Thymus (tissue), 11 donors: ENCODE measurements around the gene IFTAP. TPM values are rescaled to one million over a fixed set of nuclear protein-coding genes. Genes with fewer than 3 reads are reported as not detected.

Source experiments
- DNase-seq, 9 donors: peaks; one replicate each; pipeline ENCODE4 v3.0.0-alpha.2; 2013; ENCODE audit warnings: low spot score in 9 of 9, low read depth in 6 of 9, missing footprints in 1 of 9
- H3K27ac ChIP-seq, 2 donors: one replicate each; pipeline ENCODE4 v1.5.1; 2013; ENCODE audit warnings: control low read depth in 1 of 2, low read depth in 1 of 2, low read length in 1 of 2, mild to moderate bottlenecking in 1 of 2, moderate library complexity in 1 of 2
- H3K27me3 ChIP-seq, 2 donors: one replicate each; pipeline ENCODE4 v1.5.1; 2013; ENCODE audit warnings: low read length in 1 of 2; ENCODE audit not compliant: control insufficient read depth in 2 of 2, insufficient read depth in 1 of 2
- H3K36me3 ChIP-seq, 2 donors: one replicate each; pipeline ENCODE4 v1.5.1; 2013; ENCODE audit warnings: low read length in 1 of 2, mild to moderate bottlenecking in 1 of 2, moderate library complexity in 1 of 2; ENCODE audit not compliant: control insufficient read depth in 2 of 2, insufficient read depth in 2 of 2
- H3K4me1 ChIP-seq, 2 donors: one replicate each; pipeline ENCODE4 v1.5.1; 2013; ENCODE audit warnings: low read length in 2 of 2; ENCODE audit not compliant: control insufficient read depth in 2 of 2, insufficient read depth in 2 of 2
- H3K4me3 ChIP-seq, 2 donors: one replicate each; pipeline ENCODE4 v1.5.1; 2013; ENCODE audit warnings: low read length in 2 of 2, control low read depth in 1 of 2, mild to moderate bottlenecking in 1 of 2
- H3K9me3 ChIP-seq, 2 donors: one replicate each; pipeline ENCODE4 v1.5.1; 2013; ENCODE audit warnings: low read length in 1 of 2, mild to moderate bottlenecking in 1 of 2; ENCODE audit not compliant: control insufficient read depth in 2 of 2, insufficient read depth in 1 of 2
- WGBS: extraction: QIAGEN DNeasy Blood & Tissue Kit; methylation state at CpG from one replicate; pipeline ENCODE4 v1.1.7; 2013; 5-methylcytosine and 5-hydroxymethylcytosine counted together
- polyA plus RNA-seq: library from polyadenylated mRNA; stranded (reverse); fragments of 200-250 nt; gene quantifications from one replicate; pipeline ENCODE4 v1.2.3, GENCODE V29; 2013
- total RNA-seq: library from RNA; stranded (reverse); fragments of 120-200 nt; gene quantifications from one replicate; pipeline ENCODE4 v1.2.4, GENCODE V29; 2013
- donor health status: healthy.

The IFTAP gene
- total and polyA plus RNA-seq, 2 donors = 22.5 to 31.8 TPM

- H3K27ac ChIP-seq = no peak overlapping the region
- peaks cover 0 to 1% of the 10 kb centered on the region in 2 donors for H3K9me3 ChIP-seq
- no peak overlapping the region for H3K4me3 ChIP-seq
- peaks cover 4 to 14% of the 10 kb centered on the region in 2 donors for H3K36me3 ChIP-seq
- peaks cover 6 to 17% of the 10 kb centered on the region in 2 donors for H3K4me1 ChIP-seq
- peak in 1 of 9 donors; percentile 73 for DNase-seq
- no peaks in the 10 kb centered on the region for H3K27me3 ChIP-seq
Measured at GRCh38 chr11:36586543-36586942, 7.8 kb upstream of the IFTAP start.

DNA sequence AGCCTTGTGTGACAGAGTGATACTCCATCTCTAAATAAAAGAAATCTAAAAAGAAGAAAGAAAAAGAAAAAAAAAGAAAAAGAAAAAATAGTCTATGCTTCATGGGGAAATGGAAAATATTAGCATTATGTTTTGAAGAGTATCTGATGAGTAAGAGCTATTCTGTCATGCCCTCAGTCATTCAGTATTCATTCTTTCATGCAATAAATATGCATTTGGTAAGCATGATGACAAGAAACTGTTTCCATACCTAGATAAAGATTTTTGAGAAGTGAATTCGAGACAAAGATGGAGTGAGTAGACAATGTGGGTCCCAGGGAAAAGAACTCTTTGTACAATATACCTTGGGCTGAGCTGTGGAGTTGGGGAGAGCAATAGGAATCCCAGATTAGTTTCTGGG lies 6.2 kb upstream of the IFTAP start:
- peaks cover 3 to 22% of the 10 kb centered on the region in 2 donors for H3K36me3 ChIP-seq
- no peak for DNase-seq
- no peak overlapping the region for H3K4me3 ChIP-seq
- peak overlapping the region in 1 of 2 donors; percentile 3 for H3K27ac ChIP-seq
- H3K9me3 ChIP-seq = no peaks in the 10 kb centered on the region
- 87% methylated on average over 1 of the region's 1 CpG for WGBS
- H3K27me3 ChIP-seq = no peaks in the 10 kb centered on the region
- peaks cover 6 to 21% of the 10 kb centered on the region in 2 donors for H3K4me1 ChIP-seq

- peaks cover 6 to 26% of the 10 kb centered on the region in 2 donors for H3K4me1 ChIP-seq
- peak overlapping the region in 1 of 2 donors; percentile 98 for H3K27ac ChIP-seq
- no peaks in the 10 kb centered on the region for H3K9me3 ChIP-seq
- WGBS = 75% methylated on average over 4 of the region's 4 CpGs
- H3K27me3 ChIP-seq = no peaks in the 10 kb centered on the region
- peak in 1 of 9 donors; percentile 66 for DNase-seq
- peaks cover 13 to 35% of the 10 kb centered on the region in 2 donors for H3K36me3 ChIP-seq
- peak overlapping the region; percentile 29 to 75 for H3K4me3 ChIP-seq
Measured at GRCh38 chr11:36590513-36590912, 3.8 kb upstream of the IFTAP start.

GRCh38 chr11:36591433-36591832 lies 2.9 kb upstream of the IFTAP start:
- Histone ChIP-seq H3K9me3 (no peaks in the 10 kb centered on the region), H3K4me1 (peaks cover 6 to 26% of the 10 kb centered on the region in 2 donors), H3K36me3 (peaks cover 13 to 35% of the 10 kb centered on the region in 2 donors), H3K4me3 (peak overlapping the region; percentile 29 to 75), H3K27ac (peak overlapping the region in 1 of 2 donors; percentile 98), H3K27me3 (no peaks in the 10 kb centered on the region)
- no peak for DNase-seq
- 96% methylated on average over 1 of the region's 1 CpG for WGBS

DNA sequence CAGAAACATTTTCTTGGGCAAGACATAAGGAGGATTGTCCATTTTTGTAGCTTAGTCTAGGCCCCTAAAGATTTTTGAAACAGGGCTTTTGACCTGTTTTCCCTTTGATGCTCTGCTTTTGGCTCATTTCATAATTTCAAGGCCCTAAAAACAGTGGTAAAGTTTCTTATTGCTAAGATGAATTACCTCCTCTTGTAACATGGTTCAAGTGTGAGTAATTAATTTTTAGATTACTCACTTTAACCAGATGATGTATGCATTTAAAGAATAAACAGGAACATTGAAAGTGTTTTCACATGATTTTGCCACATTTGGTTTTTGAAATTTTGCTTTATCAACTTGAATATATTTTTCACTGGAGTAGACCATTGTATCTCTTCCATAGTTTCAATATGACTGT lies 2.6 kb downstream of the IFTAP start:
- no peaks in the 10 kb centered on the region for H3K9me3 ChIP-seq
- H3K27me3 ChIP-seq = no peaks in the 10 kb centered on the region
- DNase-seq = no peak
- H3K4me3 ChIP-seq = peak overlapping the region; percentile 75 to 94
- peaks cover 10 to 27% of the 10 kb centered on the region in 2 donors for H3K36me3 ChIP-seq
- H3K4me1 ChIP-seq = peaks cover 4 to 28% of the 10 kb centered on the region in 2 donors
- peak overlapping the region; percentile 81 to 98 for H3K27ac ChIP-seq

GRCh38 chr11:36598051-36598450 lies 3.7 kb downstream of the IFTAP start, which contains the start of gene RAG2:
Gene RAG2 (minus strand): TSS chr11:36598236. CDS start chr11:36594168, 4,068 bp downstream.
- peak in 6 of 9 donors; percentile 65 to 92 (median 83) for DNase-seq
- Histone ChIP-seq H3K9me3 (no peaks in the 10 kb centered on the region), H3K4me3 (peak within 1 kb of the TSS; percentile 75 to 94), H3K4me1 (peaks cover 6 to 24% of the 10 kb centered on the region in 2 donors), H3K36me3 (peaks cover 10 to 20% of the 10 kb centered on the region in 2 donors), H3K27me3 (no peaks in the 10 kb centered on the region), H3K27ac (peak within 1 kb of the TSS; percentile 89 to 98)
- 5% methylated on average over 2 of the region's 2 CpGs for WGBS

DNA sequence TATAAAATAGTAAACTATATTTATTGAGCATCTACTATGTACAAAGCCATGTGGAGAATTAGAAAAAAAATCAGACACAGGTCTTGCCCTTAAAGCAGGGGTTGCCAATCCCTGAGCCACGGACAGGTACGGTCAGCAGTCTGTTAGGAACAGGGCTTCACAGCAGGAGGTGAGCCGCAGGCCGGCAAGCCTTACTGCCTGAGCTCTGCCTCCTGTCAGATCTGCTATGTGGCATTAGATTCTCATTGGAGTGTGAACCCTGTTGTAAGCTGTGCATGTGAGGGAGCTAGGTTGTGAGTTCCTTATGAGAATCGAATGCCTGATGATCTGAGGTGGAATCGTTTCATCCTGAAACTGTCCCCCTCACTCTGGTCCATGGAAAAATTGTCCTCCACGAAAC lies 5.9 kb downstream of the IFTAP start:
- Histone ChIP-seq H3K27me3 (no peaks in the 10 kb centered on the region), H3K4me3 (peak overlapping the region; percentile 28 to 33), H3K4me1 (peaks cover 17 to 26% of the 10 kb centered on the region in 2 donors), H3K36me3 (no peaks in the 10 kb centered on the region), H3K9me3 (no peaks in the 10 kb centered on the region), H3K27ac (peak overlapping the region in 1 of 2 donors; percentile 90)
- DNase-seq = peak in 1 of 9 donors; percentile 64
- 86% methylated on average over 7 of the region's 7 CpGs for WGBS

- peak in 1 of 9 donors; percentile 60 for DNase-seq
- Histone ChIP-seq H3K4me3 (peak overlapping the region; percentile 17 to 33), H3K36me3 (no peaks in the 10 kb centered on the region), H3K9me3 (no peaks in the 10 kb centered on the region), H3K27me3 (no peaks in the 10 kb centered on the region), H3K4me1 (peaks cover 19 to 33% of the 10 kb centered on the region in 2 donors), H3K27ac (peak overlapping the region in 1 of 2 donors; percentile 90)
- 14% methylated on average over 2 of the region's 2 CpGs for WGBS
Measured at GRCh38 chr11:36601155-36601554, 6.9 kb downstream of the IFTAP start.

GRCh38 chr11:36602135-36602534 lies 7.8 kb downstream of the IFTAP start:
- Histone ChIP-seq H3K27me3 (no peaks in the 10 kb centered on the region), H3K36me3 (no peaks in the 10 kb centered on the region), H3K27ac (peak overlapping the region in 1 of 2 donors; percentile 90), H3K9me3 (no peaks in the 10 kb centered on the region), H3K4me3 (peak overlapping the region; percentile 17 to 25), H3K4me1 (peaks cover 19 to 35% of the 10 kb centered on the region in 2 donors)
- DNase-seq = peak in 3 of 9 donors; percentile 70 to 89 (median 74)
